HEK293 (cell line): ENCODE results near the gene GSK3B.
A peak's percentile ranks its signal among the peaks of the same experiment; 100 is the strongest.

Source experiments
- BCL11B ChIP-seq: fragments of 450-650 bp; formaldehyde crosslinking; IDR thresholded peaks from 2 replicates; pipeline ENCODE4 v1.5.1; 2016; ENCODE audit warnings: low read depth, missing biosample characterization, missing genetic modification characterization
- EGR2 ChIP-seq: fragments of 450-650 bp; formaldehyde crosslinking; IDR thresholded peaks from 2 replicates; pipeline ENCODE4 v1.5.1; 2016; ENCODE audit warnings: low read depth, missing biosample characterization, missing genetic modification characterization
- GLI4 ChIP-seq: fragments of 450-650 bp; formaldehyde crosslinking; IDR thresholded peaks from 2 replicates; pipeline ENCODE4 v1.5.1; 2016; ENCODE audit warnings: missing biosample characterization, missing genetic modification characterization
- MYNN ChIP-seq: fragments of 450-650 bp; formaldehyde crosslinking; IDR thresholded peaks from 2 replicates; pipeline ENCODE4 v1.5.1; 2016; ENCODE audit warnings: missing biosample characterization, missing genetic modification characterization, borderline replicate concordance
- MZF1 ChIP-seq: fragments of 450-650 bp; formaldehyde crosslinking; IDR thresholded peaks from 2 replicates; pipeline ENCODE4 v1.5.1; 2017; ENCODE audit warnings: missing biosample characterization, missing genetic modification characterization, borderline replicate concordance
- WT1 ChIP-seq: fragments of 450-650 bp; formaldehyde crosslinking; IDR thresholded peaks from 2 replicates; pipeline ENCODE4 v1.5.1; 2016; ENCODE audit warnings: missing biosample characterization, missing genetic modification characterization
- ZBTB21 ChIP-seq: fragments of 450-650 bp; formaldehyde crosslinking; IDR thresholded peaks from 2 replicates; pipeline ENCODE4 v1.5.1; 2017; ENCODE audit warnings: missing biosample characterization, missing genetic modification characterization
- ZBTB7A ChIP-seq: fragments of 450-650 bp; formaldehyde crosslinking; IDR thresholded peaks from 2 replicates; pipeline ENCODE4 v1.5.1; 2016; ENCODE audit warnings: low read depth, missing biosample characterization, missing genetic modification characterization
- ZNF140 ChIP-seq: fragments of 450-650 bp; formaldehyde crosslinking; IDR thresholded peaks from 2 replicates; pipeline ENCODE4 v1.5.1; 2016; ENCODE audit warnings: missing biosample characterization, missing genetic modification characterization
- ZNF157 ChIP-seq: fragments of 450-650 bp; formaldehyde crosslinking; IDR thresholded peaks from 2 replicates; pipeline ENCODE4 v1.5.1; 2016; ENCODE audit warnings: missing biosample characterization, missing genetic modification characterization
- ZNF175 ChIP-seq: fragments of 450-650 bp; formaldehyde crosslinking; IDR thresholded peaks from 2 replicates; pipeline ENCODE4 v1.5.1; 2016; ENCODE audit warnings: missing biosample characterization, missing genetic modification characterization
- ZNF184 ChIP-seq: fragments of 450-650 bp; IDR thresholded peaks from 2 replicates; pipeline ENCODE4 v1.5.1; 2018; ENCODE audit warnings: missing biosample characterization, mild to moderate bottlenecking, missing genetic modification characterization
- ZNF214 ChIP-seq: fragments of 450-650 bp; formaldehyde crosslinking; IDR thresholded peaks from 2 replicates; pipeline ENCODE4 v1.5.1; 2017; ENCODE audit warnings: missing biosample characterization, mild to moderate bottlenecking, missing genetic modification characterization, borderline replicate concordance
- ZNF221 ChIP-seq: fragments of 450-650 bp; formaldehyde crosslinking; IDR thresholded peaks from 2 replicates; pipeline ENCODE4 v1.5.1; 2017; ENCODE audit warnings: missing biosample characterization, missing genetic modification characterization, borderline replicate concordance
- ZNF248 ChIP-seq: fragments of 450-650 bp; formaldehyde crosslinking; IDR thresholded peaks from 2 replicates; pipeline ENCODE4 v1.5.1; 2017; ENCODE audit warnings: missing biosample characterization, missing genetic modification characterization
- ZNF521 ChIP-seq: fragments of 450-650 bp; formaldehyde crosslinking; IDR thresholded peaks from 2 replicates; pipeline ENCODE4 v1.5.1; 2017; ENCODE audit warnings: missing biosample characterization, mild to moderate bottlenecking, missing genetic modification characterization
- ZNF560 ChIP-seq: fragments of 450-650 bp; formaldehyde crosslinking; IDR thresholded peaks from 2 replicates; pipeline ENCODE4 v1.5.1; 2017; ENCODE audit warnings: missing biosample characterization, missing genetic modification characterization, borderline replicate concordance
- ZNF585B ChIP-seq: fragments of 450-650 bp; formaldehyde crosslinking; IDR thresholded peaks from 2 replicates; pipeline ENCODE4 v1.5.1; 2016; ENCODE audit warnings: missing biosample characterization, missing genetic modification characterization
- ZNF76 ChIP-seq: fragments of 450-650 bp; formaldehyde crosslinking; IDR thresholded peaks from 2 replicates; pipeline ENCODE4; 2016; ENCODE audit warnings: low read depth, missing biosample characterization, missing genetic modification characterization, borderline replicate concordance
- ZSCAN30 ChIP-seq: fragments of 450-650 bp; IDR thresholded peaks from 2 replicates; pipeline ENCODE4 v1.5.1; 2018; ENCODE audit warnings: missing biosample characterization, mild to moderate bottlenecking, missing genetic modification characterization, moderate library complexity
- TF ChIP-seq, protein P1 (sequence below): fragments of 450-650 bp; formaldehyde crosslinking; IDR thresholded peaks from 2 replicates; pipeline ENCODE4 v1.5.1; 2017; ENCODE audit warnings: missing biosample characterization, mild to moderate bottlenecking, missing genetic modification characterization, moderate library complexity
- TF ChIP-seq, protein P2 (sequence below): fragments of 450-650 bp; formaldehyde crosslinking; IDR thresholded peaks from 2 replicates; pipeline ENCODE4 v1.5.1; 2016; ENCODE audit warnings: missing biosample characterization, missing genetic modification characterization
- TF ChIP-seq, protein P3 (sequence below): fragments of 450-650 bp; formaldehyde crosslinking; IDR thresholded peaks from 2 replicates; pipeline ENCODE4 v1.5.1; 2016; ENCODE audit warnings: missing biosample characterization, missing genetic modification characterization
- TF ChIP-seq, protein P4 (sequence below): fragments of 450-650 bp; formaldehyde crosslinking; IDR thresholded peaks from 2 replicates; pipeline ENCODE4 v1.5.1; 2016; ENCODE audit warnings: missing biosample characterization, missing genetic modification characterization, borderline replicate concordance
- TF ChIP-seq, protein P5 (sequence below): fragments of 450-650 bp; formaldehyde crosslinking; IDR thresholded peaks from 2 replicates; pipeline ENCODE4 v1.5.1; 2016; ENCODE audit warnings: missing biosample characterization, missing genetic modification characterization

The GSK3B gene

DNA sequence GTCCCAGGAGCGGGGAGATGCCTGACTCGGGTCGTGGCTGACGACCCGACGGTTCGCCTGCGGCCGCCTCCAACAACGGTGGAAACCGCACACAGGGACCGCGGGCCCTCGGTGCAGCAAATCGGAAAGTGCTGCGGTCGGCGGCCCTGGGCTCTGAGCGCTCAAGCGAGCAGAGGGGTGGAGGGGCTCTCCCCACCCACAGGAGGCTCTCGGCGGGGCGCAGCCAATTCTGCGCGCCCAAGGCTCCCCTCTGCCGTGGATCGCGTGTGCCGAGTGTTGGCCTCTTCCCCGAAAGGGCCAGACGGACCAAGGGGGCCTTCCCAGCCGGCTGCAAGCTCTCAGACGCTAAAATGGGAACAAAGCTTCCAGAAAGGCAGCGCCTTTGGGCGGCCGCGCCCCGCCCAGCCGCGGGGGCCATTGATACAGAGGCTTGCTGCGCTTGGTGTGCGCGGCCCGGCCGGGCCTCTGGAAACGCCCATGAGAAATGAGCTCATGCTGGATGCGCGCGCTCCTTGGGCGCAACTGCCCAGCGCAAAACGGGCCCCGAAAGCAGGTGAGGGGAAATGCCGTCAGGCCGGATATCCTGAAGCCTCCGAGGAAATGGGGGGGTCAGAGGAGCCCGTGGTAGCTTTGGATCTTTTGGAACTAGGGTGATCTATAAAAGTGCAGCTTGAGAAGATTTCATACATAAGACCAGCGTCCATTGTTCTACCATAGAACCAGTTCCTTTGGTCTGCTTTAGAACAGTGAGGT, 1.2 kb upstream of the GSK3B start (continued):
- TF ChIP-seq ZNF221 (tag by site-specific recombination) (no peak), BCL11B (0 out of 2 replicates have a peak, but pooled peaks have one; percentile 41), ZNF184 (tag by site-specific recombination) (no peak), ZNF76 (tag by site-specific recombination) (no peak; the same call in 1 of the 2 replicates), ZBTB7A (0 out of 2 replicates have a peak, but pooled peaks have one; percentile 42), ZNF560 (tag by site-specific recombination) (no peak), ZNF521 (tag by site-specific recombination) (no peak), MYNN (tag by site-specific recombination) (no peak), ZNF214 (tag by site-specific recombination) (no peak), MZF1 (tag by site-specific recombination) (no peak), ZNF157 (no peak), GLI4 (no peak), ZBTB21 (tag by site-specific recombination) (no peak), ZSCAN30 (tag by site-specific recombination) (no peak; the same call in 1 of the 2 replicates), WT1 (tag by site-specific recombination) (no peak), ZNF585B (tag by site-specific recombination) (no peak), EGR2 (tag by site-specific recombination) (no peak), ZNF140 (tag by site-specific recombination) (no peak), ZNF175 (tag by site-specific recombination) (no peak), ZNF248 (tag by site-specific recombination) (no peak)
- TF ChIP-seq, protein P1, sequence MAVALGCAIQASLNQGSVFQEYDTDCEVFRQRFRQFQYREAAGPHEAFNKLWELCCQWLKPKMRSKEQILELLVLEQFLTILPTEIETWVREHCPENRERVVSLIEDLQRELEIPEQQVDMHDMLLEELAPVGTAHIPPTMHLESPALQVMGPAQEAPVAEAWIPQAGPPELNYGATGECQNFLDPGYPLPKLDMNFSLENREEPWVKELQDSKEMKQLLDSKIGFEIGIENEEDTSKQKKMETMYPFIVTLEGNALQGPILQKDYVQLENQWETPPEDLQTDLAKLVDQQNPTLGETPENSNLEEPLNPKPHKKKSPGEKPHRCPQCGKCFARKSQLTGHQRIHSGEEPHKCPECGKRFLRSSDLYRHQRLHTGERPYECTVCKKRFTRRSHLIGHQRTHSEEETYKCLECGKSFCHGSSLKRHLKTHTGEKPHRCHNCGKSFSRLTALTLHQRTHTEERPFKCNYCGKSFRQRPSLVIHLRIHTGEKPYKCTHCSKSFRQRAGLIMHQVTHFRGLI = peak; percentile 68
- TF ChIP-seq, protein P2, sequence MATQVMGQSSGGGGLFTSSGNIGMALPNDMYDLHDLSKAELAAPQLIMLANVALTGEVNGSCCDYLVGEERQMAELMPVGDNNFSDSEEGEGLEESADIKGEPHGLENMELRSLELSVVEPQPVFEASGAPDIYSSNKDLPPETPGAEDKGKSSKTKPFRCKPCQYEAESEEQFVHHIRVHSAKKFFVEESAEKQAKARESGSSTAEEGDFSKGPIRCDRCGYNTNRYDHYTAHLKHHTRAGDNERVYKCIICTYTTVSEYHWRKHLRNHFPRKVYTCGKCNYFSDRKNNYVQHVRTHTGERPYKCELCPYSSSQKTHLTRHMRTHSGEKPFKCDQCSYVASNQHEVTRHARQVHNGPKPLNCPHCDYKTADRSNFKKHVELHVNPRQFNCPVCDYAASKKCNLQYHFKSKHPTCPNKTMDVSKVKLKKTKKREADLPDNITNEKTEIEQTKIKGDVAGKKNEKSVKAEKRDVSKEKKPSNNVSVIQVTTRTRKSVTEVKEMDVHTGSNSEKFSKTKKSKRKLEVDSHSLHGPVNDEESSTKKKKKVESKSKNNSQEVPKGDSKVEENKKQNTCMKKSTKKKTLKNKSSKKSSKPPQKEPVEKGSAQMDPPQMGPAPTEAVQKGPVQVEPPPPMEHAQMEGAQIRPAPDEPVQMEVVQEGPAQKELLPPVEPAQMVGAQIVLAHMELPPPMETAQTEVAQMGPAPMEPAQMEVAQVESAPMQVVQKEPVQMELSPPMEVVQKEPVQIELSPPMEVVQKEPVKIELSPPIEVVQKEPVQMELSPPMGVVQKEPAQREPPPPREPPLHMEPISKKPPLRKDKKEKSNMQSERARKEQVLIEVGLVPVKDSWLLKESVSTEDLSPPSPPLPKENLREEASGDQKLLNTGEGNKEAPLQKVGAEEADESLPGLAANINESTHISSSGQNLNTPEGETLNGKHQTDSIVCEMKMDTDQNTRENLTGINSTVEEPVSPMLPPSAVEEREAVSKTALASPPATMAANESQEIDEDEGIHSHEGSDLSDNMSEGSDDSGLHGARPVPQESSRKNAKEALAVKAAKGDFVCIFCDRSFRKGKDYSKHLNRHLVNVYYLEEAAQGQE (tag by site-specific recombination) = no peak
- TF ChIP-seq, protein P3, sequence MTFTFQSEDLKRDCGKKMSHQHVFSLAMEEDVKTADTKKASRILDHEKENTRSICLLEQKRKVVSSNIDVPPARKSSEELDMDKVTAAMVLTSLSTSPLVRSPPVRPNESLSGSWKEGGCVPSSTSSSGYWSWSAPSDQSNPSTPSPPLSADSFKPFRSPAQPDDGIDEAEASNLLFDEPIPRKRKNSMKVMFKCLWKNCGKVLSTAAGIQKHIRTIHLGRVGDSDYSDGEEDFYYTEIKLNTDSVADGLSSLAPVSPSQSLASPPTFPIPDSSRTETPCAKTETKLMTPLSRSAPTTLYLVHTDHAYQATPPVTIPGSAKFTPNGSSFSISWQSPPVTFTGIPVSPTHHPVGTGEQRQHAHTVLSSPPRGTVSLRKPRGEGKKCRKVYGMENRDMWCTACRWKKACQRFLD (tag by site-specific recombination) = no peak
- TF ChIP-seq, protein P4, sequence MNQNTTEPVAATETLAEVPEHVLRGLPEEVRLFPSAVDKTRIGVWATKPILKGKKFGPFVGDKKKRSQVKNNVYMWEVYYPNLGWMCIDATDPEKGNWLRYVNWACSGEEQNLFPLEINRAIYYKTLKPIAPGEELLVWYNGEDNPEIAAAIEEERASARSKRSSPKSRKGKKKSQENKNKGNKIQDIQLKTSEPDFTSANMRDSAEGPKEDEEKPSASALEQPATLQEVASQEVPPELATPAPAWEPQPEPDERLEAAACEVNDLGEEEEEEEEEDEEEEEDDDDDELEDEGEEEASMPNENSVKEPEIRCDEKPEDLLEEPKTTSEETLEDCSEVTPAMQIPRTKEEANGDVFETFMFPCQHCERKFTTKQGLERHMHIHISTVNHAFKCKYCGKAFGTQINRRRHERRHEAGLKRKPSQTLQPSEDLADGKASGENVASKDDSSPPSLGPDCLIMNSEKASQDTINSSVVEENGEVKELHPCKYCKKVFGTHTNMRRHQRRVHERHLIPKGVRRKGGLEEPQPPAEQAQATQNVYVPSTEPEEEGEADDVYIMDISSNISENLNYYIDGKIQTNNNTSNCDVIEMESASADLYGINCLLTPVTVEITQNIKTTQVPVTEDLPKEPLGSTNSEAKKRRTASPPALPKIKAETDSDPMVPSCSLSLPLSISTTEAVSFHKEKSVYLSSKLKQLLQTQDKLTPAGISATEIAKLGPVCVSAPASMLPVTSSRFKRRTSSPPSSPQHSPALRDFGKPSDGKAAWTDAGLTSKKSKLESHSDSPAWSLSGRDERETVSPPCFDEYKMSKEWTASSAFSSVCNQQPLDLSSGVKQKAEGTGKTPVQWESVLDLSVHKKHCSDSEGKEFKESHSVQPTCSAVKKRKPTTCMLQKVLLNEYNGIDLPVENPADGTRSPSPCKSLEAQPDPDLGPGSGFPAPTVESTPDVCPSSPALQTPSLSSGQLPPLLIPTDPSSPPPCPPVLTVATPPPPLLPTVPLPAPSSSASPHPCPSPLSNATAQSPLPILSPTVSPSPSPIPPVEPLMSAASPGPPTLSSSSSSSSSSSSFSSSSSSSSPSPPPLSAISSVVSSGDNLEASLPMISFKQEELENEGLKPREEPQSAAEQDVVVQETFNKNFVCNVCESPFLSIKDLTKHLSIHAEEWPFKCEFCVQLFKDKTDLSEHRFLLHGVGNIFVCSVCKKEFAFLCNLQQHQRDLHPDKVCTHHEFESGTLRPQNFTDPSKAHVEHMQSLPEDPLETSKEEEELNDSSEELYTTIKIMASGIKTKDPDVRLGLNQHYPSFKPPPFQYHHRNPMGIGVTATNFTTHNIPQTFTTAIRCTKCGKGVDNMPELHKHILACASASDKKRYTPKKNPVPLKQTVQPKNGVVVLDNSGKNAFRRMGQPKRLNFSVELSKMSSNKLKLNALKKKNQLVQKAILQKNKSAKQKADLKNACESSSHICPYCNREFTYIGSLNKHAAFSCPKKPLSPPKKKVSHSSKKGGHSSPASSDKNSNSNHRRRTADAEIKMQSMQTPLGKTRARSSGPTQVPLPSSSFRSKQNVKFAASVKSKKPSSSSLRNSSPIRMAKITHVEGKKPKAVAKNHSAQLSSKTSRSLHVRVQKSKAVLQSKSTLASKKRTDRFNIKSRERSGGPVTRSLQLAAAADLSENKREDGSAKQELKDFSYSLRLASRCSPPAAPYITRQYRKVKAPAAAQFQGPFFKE (tag by site-specific recombination) = no peak
- TF ChIP-seq, protein P5, sequence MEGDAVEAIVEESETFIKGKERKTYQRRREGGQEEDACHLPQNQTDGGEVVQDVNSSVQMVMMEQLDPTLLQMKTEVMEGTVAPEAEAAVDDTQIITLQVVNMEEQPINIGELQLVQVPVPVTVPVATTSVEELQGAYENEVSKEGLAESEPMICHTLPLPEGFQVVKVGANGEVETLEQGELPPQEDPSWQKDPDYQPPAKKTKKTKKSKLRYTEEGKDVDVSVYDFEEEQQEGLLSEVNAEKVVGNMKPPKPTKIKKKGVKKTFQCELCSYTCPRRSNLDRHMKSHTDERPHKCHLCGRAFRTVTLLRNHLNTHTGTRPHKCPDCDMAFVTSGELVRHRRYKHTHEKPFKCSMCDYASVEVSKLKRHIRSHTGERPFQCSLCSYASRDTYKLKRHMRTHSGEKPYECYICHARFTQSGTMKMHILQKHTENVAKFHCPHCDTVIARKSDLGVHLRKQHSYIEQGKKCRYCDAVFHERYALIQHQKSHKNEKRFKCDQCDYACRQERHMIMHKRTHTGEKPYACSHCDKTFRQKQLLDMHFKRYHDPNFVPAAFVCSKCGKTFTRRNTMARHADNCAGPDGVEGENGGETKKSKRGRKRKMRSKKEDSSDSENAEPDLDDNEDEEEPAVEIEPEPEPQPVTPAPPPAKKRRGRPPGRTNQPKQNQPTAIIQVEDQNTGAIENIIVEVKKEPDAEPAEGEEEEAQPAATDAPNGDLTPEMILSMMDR = peak; percentile 15; the same call in 1 of the 2 replicates
